Keratinocyte (primary cell): ENCODE measurements around the gene PDCD1LG2. TPM values are rescaled to one million over a fixed set of nuclear protein-coding genes. Genes with fewer than 3 reads are reported as not detected.

ENCODE experiments used
- DNase-seq: peaks from one replicate; pipeline ENCODE4 v3.0.0-alpha.2; 2011; ENCODE audit warnings: low read depth, missing footprints, low spot score
- FAIRE-seq: peaks from 2 replicates; lab custom pipeline; 2011; peaks lifted over from hg19 to GRCh38; lab: Jason Lieb, UNC
- H2AFZ ChIP-seq: 2 replicates; pipeline ENCODE4 v1.6.0; 2012; ENCODE audit warnings: low read length, control low read depth, inconsistent platforms; ENCODE audit not compliant: control insufficient read depth
- H3K27ac ChIP-seq: 2 replicates; pipeline ENCODE4 v1.5.1; 2011; ENCODE audit warnings: low read length; ENCODE audit not compliant: control insufficient read depth, insufficient read depth
- H3K27me3 ChIP-seq: 3 replicates; pipeline ENCODE4 v1.6.0; 2011; ENCODE audit warnings: low read length; ENCODE audit not compliant: control insufficient read depth, insufficient read depth; ENCODE audit errors: extremely low read depth
- H3K36me3 ChIP-seq, 2 experiments: 2 replicates in 1 of 2; 3 replicates in 1 of 2; pipeline ENCODE4 v1.5.1; 2011; ENCODE audit warnings: low read length in 2 of 2, mild to moderate bottlenecking in 1 of 2; ENCODE audit not compliant: control insufficient read depth in 2 of 2, insufficient read depth in 2 of 2; ENCODE audit errors: extremely low read depth in 1 of 2
- H3K4me1 ChIP-seq: 3 replicates; pipeline ENCODE4 v1.5.1; 2011; ENCODE audit warnings: low read length; ENCODE audit not compliant: control insufficient read depth, insufficient read depth; ENCODE audit errors: extremely low read depth
- H3K4me2 ChIP-seq: 3 replicates; pipeline ENCODE4 v1.6.0; 2011; ENCODE audit warnings: low read depth, low read length; ENCODE audit not compliant: control insufficient read depth, insufficient read depth; ENCODE audit errors: extremely low read depth
- H3K4me3 ChIP-seq, 3 experiments: fragments of 200-600 bp in 1 of 3; sonication (generic) in 1 of 3; 2 replicates in 2 of 3; 3 replicates in 1 of 3; pipeline ENCODE4 v1.5.1; 2011 to 2016; ENCODE audit warnings: low read length in 3 of 3, mild to moderate bottlenecking in 3 of 3, control low read depth in 2 of 3, inconsistent platforms in 1 of 3, low read depth in 1 of 3, mixed read lengths in 1 of 3, mixed run types in 1 of 3, moderate library complexity in 1 of 3; ENCODE audit not compliant: control insufficient read depth in 2 of 3, insufficient read depth in 2 of 3; ENCODE audit errors: extremely low read depth in 1 of 3
- H3K79me2 ChIP-seq: 2 replicates; pipeline ENCODE4 v1.6.0; 2012; ENCODE audit warnings: low read length; ENCODE audit not compliant: control insufficient read depth, insufficient read depth
- H3K9ac ChIP-seq: 3 replicates; pipeline ENCODE4 v1.6.0; 2011; ENCODE audit warnings: low read length; ENCODE audit not compliant: control insufficient read depth, insufficient read depth; ENCODE audit errors: extremely low read depth
- H3K9me1 ChIP-seq: 3 replicates; pipeline ENCODE4 v1.6.0; 2011; ENCODE audit warnings: low read length; ENCODE audit not compliant: control insufficient read depth, insufficient read depth; ENCODE audit errors: extremely low read depth
- H3K9me3 ChIP-seq: 2 replicates; pipeline ENCODE4 v1.5.1; 2012; ENCODE audit warnings: low read depth, low read length; ENCODE audit not compliant: control insufficient read depth
- H4K20me1 ChIP-seq: 3 replicates; pipeline ENCODE4 v1.6.0; 2011; ENCODE audit warnings: low read length; ENCODE audit not compliant: control insufficient read depth, insufficient read depth; ENCODE audit errors: extremely low read depth
- EZH2 ChIP-seq: IDR thresholded peaks from one replicate; pipeline ENCODE4 v1.6.1; 2012; ENCODE audit warnings: inconsistent platforms, mild to moderate bottlenecking, low read length, moderate library complexity
- dilution Hi-C: fragments of 300-500 bp; cut with MboI; formaldehyde crosslinking; loops from one replicate; pipeline ENCODE4 v1.7.0; 2020; ENCODE audit warnings: low sequenced_read_pairs; ENCODE audit not compliant: extremely low pct_ligation_motif_present
- polyA plus RNA-seq, 5 experiments: library from polyadenylated mRNA; depleted of rRNA in 3 of 5; stranded (reverse) in 3 of 5; stranded (forward) in 1 of 5; unstranded in 1 of 5; fragments of >200 nt; gene quantifications; 1 replicate in 1 of 5; 2 replicates in 3 of 5; 3 replicates in 1 of 5; pipeline versions ENCODE4 v1.2.1 to v1.2.3, GENCODE V29; 2011 to 2012; ENCODE audit warnings: missing spikeins in 2 of 5, low read depth in 1 of 5, low replicate concordance in 1 of 5
- TF ChIP-seq, protein P1 (sequence below), 3 experiments: IDR thresholded peaks in 1 of 3; conservative IDR thresholded peaks in 1 of 3; optimal IDR thresholded peaks in 1 of 3; 2 replicates in 2 of 3; 3 replicates in 1 of 3; pipeline versions ENCODE3 to v1.5.1; 2011; ENCODE audit warnings: low read length in 3 of 3, mild to moderate bottlenecking in 3 of 3, moderate library complexity in 2 of 3, control low read depth in 1 of 3, inconsistent platforms in 1 of 3; ENCODE audit not compliant: insufficient read depth in 2 of 3; ENCODE audit errors: extremely low read depth in 1 of 3

The PDCD1LG2 gene
- polyA plus RNA-seq, 1 donor (not counting 4 experiments of a cell fraction or from before 2014, with no cell fraction given): 20.2 TPM

DNA sequence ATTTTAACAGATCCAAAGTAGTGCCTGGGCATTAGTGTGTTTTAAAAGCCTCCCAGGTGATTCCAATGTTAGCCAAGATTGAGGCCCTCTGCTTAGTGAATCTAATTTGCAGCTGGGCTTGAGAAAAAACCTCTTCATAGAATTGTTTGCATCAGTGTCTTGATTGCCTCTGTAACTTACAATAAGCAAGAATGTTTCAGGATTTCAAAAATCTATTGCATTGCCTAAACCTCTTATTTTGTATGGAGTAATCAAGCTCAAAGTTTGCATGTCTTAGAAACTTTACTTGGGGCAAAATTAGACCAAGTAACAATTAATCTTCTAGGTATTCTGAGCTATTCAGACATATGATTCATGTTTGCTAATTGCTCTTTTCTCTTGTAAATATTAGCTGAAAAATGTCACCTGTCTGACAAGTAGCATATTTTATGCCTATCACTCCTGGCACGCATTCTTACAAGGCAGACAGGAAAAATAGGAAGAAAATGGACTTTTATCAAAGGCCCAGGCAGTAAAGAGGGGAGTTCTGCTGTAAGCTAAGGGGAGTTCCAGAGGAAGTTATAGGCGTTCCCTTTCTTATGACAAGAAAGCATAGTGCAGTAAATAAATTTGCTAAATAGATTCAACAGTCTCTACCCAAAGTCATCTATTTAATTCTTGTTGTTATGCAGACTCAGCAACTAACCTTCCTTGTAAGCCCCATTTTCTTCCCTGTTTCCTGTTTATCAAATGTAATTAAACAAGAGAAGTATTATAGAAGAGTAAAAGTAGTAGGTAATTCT lies 21.0 kb downstream of the PDCD1LG2 start:
- no peak overlapping the region for H3K4me2 ChIP-seq
- no peaks in the 10 kb centered on the region for H3K9me3 ChIP-seq
- dilution Hi-C loops: no loop called here
- H4K20me1 ChIP-seq: no peaks in the 10 kb centered on the region
- H3K4me1 ChIP-seq: peaks cover 14% of the 10 kb centered on the region
- peaks cover 3% of the 10 kb centered on the region for H3K9me1 ChIP-seq
- H2AFZ ChIP-seq: no peak overlapping the region
- no peak overlapping the region for H3K27ac ChIP-seq
- H3K36me3 ChIP-seq: peaks cover 7 to 12% of the 10 kb centered on the region in 2 experiments
- TF ChIP-seq, protein P1, sequence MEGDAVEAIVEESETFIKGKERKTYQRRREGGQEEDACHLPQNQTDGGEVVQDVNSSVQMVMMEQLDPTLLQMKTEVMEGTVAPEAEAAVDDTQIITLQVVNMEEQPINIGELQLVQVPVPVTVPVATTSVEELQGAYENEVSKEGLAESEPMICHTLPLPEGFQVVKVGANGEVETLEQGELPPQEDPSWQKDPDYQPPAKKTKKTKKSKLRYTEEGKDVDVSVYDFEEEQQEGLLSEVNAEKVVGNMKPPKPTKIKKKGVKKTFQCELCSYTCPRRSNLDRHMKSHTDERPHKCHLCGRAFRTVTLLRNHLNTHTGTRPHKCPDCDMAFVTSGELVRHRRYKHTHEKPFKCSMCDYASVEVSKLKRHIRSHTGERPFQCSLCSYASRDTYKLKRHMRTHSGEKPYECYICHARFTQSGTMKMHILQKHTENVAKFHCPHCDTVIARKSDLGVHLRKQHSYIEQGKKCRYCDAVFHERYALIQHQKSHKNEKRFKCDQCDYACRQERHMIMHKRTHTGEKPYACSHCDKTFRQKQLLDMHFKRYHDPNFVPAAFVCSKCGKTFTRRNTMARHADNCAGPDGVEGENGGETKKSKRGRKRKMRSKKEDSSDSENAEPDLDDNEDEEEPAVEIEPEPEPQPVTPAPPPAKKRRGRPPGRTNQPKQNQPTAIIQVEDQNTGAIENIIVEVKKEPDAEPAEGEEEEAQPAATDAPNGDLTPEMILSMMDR (optimal IDR thresholded peaks at IDR 0.05 in 1 of 3, IDR thresholded peaks at IDR 0.05 in 1 of 3, conservative IDR thresholded peaks at IDR 0.05 in 1 of 3; ENCODE audit: extremely low read depth in 1 of 3, insufficient read depth in 2 of 3, low read length in 3 of 3): no peak
- no peak for TF ChIP-seq EZH2
- FAIRE-seq (no peak), DNase-seq (no peak)
- no peak overlapping the region for H3K4me3 ChIP-seq
- no peak overlapping the region for H3K9ac ChIP-seq
- no peaks in the 10 kb centered on the region for H3K79me2 ChIP-seq
- H3K27me3 ChIP-seq: no peaks in the 10 kb centered on the region

DNA sequence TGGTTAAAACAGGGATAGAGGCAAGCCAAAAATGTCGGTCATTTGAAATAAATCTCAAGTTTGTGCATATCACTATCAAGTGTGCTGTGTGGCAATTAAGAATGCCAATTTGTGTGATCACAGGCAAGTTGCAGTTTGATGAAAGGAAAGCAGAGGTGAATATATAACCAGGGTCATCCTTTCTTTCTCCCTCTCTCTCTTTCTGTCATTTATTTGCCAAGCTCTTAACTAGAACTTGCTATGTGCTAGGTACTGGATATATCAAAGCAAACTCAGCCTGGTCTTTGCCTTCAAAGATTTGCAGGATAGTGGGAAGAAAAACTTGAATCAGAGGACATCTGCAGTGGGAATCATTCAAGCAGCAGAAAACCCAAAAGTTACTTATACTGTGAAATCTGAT lies 22.0 kb downstream of the PDCD1LG2 start:
- Histone ChIP-seq H3K27me3 (no peaks in the 10 kb centered on the region), H3K79me2 (no peaks in the 10 kb centered on the region), H3K27ac (no peak overlapping the region), H4K20me1 (no peaks in the 10 kb centered on the region), H3K9ac (no peak overlapping the region), H2AFZ (no peak overlapping the region), H3K9me3 (no peaks in the 10 kb centered on the region), H3K36me3 (peaks cover 8 to 19% of the 10 kb centered on the region in 2 experiments), H3K4me2 (no peak overlapping the region), H3K4me3 (no peak overlapping the region), H3K9me1 (peaks cover 3% of the 10 kb centered on the region), H3K4me1 (peaks cover 14% of the 10 kb centered on the region)
- dilution Hi-C loops: no loop called here
- TF ChIP-seq EZH2: no peak
- TF ChIP-seq, protein P1 (optimal IDR thresholded peaks at IDR 0.05 in 1 of 3, IDR thresholded peaks at IDR 0.05 in 1 of 3, conservative IDR thresholded peaks at IDR 0.05 in 1 of 3; ENCODE audit: extremely low read depth in 1 of 3, insufficient read depth in 2 of 3, low read length in 3 of 3): no peak
- FAIRE-seq (no peak), DNase-seq (no peak)
